Raji (cell line): ENCODE data around the gene SH3RF3.

ENCODE experiments used
- POLR2A ChIP-seq: IDR thresholded peaks from 2 replicates; pipeline ENCODE4 v1.6.1; 2011; ENCODE audit warnings: low read depth, low read length, control low read depth; ENCODE audit not compliant: insufficient read depth

SH3RF3 gene

GRCh38 chr2:109246616-109247015 lies 117.6 kb downstream of the SH3RF3 start:
- no peak for TF ChIP-seq POLR2A

- no peak for TF ChIP-seq POLR2A
Observed at GRCh38 chr2:109247340-109247739, 118.3 kb downstream of the SH3RF3 start.

- no peak for TF ChIP-seq POLR2A
Observed at GRCh38 chr2:109247812-109248211, 118.8 kb downstream of the SH3RF3 start.

DNA sequence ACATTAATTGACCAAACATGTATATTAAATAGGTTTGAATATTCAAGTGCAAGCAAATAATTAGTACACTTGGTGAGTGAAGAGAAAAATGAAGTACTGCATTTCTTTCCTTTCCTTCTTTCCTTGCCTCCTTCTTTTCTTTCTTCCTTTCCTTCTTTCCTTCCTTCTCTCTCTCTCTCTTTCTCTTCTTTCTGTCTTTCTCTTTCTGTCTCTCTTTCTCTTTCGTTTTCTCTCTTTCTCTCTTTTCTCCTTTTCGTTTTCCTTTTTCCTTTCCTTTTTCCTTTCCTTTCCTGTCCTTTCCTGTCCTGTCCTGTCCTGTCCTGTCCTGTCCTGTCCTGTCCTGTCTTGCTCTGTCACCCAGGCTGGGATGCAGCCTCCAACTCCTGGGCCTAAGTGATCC lies 119.6 kb downstream of the SH3RF3 start:
- TF ChIP-seq POLR2A, result no peak

DNA sequence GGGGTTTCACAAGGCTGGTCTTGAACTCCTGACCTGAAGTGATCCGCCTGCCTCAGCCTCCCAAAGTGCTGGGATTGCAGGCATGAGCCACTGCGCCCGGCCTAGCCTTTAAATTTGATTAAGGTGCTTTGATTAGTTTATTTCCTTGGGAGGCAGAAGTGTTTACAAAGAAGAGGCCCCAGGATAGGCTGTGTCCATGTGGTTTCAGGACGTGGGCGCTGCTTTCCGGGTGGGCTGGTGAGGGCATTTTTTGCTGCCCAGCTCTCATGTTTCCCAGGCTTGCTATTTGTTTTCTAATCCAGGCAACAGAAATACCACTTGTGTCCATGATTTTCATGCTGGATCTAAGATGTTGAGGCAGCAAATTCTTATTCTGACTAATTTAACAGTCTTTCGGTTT lies 124.2 kb downstream of the SH3RF3 start:
- TF ChIP-seq POLR2A, result no peak

- TF ChIP-seq POLR2A, result no peak
Observed at GRCh38 chr2:109254174-109254904, 125.3 kb downstream of the SH3RF3 start.

DNA sequence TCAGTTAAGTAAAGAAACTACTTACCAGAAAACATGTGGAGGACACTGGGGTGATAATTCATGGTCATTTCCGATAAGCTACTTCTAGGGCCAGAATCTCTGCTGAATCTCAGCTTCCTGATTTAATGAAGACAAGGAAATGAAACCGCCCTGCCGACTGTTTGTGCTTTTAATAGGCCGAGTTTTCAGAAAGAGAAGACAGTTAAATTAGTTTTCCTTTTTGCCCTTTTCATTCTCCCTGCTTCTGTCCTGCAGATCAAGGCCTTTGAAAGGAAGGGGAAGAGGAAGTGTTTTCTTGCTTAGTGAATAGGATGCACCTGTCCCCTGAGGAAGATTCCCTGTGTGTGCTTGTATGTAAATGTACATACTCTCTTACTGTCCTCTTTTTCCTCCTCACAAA lies 126.6 kb downstream of the SH3RF3 start:
- TF ChIP-seq POLR2A, result no peak

GRCh38 chr2:109256111-109256510 lies 127.1 kb downstream of the SH3RF3 start:
- TF ChIP-seq POLR2A, result no peak

- no peak for TF ChIP-seq POLR2A
Observed at GRCh38 chr2:109256921-109257320, 127.9 kb downstream of the SH3RF3 start.

DNA sequence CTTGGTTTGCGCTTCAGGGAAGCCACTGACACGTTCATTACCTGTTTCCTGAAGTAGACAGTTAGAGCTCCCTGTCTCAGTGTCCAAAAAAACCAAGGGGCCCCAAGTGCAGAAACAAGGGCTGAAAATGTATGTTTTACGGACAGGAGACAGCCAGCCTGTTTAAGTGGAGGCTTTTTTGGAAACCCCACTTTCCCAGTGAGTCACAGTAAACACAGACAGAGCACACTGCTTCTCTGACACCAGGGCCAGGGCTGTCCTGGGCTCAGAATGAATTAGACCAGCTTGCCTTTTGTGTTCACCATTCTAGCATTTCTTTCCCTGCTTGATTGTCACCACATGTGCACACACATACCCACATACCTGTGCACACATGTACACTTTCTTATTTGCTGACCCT lies 128.6 kb downstream of the SH3RF3 start:
- no peak for TF ChIP-seq POLR2A

- no peak for TF ChIP-seq POLR2A
Observed at GRCh38 chr2:109258376-109258775, 129.4 kb downstream of the SH3RF3 start.

GRCh38 chr2:109258905-109259540 lies 130.0 kb downstream of the SH3RF3 start:
- TF ChIP-seq POLR2A, result no peak

DNA sequence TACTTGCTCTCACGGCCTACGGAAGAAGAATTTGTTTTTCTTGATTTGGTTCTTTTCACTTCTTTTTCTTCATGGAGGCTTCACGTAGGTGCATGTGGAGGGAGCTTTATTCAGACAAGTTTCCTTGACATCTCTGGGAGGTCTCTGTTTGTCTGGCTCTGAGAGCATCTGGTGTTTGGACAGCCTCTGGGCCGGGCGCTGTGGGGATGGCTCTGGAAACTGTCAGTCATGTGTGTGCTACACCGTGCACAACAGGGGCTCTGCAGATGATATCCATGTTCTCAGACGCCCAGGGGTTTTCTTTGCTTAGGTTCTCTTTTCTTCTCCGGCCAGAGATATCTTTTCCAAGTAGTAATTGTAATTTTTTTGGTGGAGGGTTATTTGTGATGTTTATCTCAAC lies 130.7 kb downstream of the SH3RF3 start:
- TF ChIP-seq POLR2A, result no peak

DNA sequence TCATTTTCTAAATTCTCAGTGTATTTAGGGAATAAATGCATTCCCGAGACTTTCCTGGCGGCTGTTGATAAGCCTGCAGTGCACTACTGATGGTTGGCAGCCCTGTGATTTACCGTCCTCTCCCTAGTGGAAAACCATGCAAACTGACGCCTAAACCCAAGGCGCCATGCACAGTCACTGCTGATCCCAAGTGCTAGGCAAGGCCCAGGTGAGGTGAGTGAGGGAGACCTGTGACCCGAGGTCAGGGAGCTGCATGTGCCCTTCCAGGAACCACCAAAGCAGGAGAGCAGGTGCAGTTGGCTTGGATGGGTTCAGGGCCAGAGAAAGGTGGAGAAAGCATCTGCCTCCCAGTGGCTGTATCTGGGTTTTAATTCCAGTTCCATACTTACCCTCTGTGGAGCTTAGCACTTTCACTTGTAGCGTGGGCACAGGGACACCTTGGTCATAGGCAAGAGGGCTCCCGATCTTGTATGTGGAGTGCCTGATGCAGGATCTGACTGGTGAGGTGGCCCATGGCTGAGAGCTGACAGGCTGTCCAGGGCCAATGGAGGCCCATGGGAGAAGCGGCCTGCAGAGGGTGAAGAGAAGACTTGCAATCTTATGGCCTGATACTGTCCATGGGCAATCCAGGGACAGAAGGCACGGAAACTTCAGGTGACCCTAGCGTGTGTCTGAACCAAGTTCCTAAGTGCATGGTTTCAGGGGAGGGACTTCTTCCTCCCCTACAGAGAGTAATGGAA lies 131.3 kb downstream of the SH3RF3 start:
- TF ChIP-seq POLR2A, result no peak

DNA sequence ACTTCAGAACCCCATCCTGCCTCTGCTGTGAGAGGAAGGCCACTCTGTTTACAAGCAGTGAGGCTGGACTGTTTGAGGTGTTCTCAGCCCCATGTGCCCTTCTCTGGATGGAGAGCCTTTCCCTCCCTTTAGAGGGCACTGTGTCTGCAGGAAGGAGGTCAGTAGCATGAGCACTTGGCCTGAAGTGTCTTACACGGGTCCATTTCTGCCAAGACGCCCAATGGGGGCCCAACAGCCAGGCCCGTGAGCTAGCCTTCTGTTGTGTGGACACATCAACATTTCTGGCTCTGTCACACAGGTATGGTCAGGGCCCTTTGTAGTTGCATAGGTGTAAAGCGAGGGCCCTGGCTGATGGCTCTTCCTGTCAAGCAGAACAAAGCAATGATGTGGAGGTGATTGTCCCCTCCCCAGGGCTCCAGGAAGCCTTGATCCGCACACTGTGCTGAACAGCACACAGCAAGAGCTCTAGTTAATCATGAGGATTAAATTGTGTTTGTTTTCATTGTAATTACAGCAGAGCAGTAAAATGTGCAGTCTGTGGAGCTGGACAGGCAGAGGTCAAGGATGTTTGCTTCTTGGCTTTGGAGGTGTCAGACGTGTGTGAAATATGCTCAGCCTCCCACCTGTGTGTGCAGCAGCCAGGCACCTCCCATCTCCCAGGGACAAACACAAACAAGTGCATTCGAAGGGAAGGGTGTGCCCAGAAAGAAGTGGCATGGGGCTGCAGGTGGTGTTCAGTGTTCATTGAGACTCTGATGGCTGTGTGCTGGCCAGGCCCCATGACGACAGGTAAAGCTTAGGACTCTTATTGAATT lies 132.1 kb downstream of the SH3RF3 start:
- TF ChIP-seq POLR2A, result no peak
